Osteocyte (in vitro differentiated cells): ENCODE measurements around the gene NSDHL. TPM values are rescaled to one million over a fixed set of nuclear protein-coding genes. Genes with fewer than 3 reads are reported as not detected.

Experiments
- DNase-seq: peaks from one replicate; pipeline ENCODE4 v3.0.0; 2021; ENCODE audit warnings: mixed read lengths; ENCODE audit not compliant: unreplicated experiment; ENCODE audit errors: extremely low spot score
- H3K27ac Mint-ChIP-seq: one replicate; pipeline ENCODE4 v1.8.0; 2021; ENCODE audit warnings: mild to moderate bottlenecking, mixed read lengths; ENCODE audit not compliant: unreplicated experiment
- H3K27me3 Mint-ChIP-seq: one replicate; pipeline ENCODE4 v1.8.0; 2021; ENCODE audit warnings: mixed read lengths; ENCODE audit not compliant: unreplicated experiment
- H3K36me3 Mint-ChIP-seq: one replicate; pipeline ENCODE4 v1.8.0; 2021; ENCODE audit warnings: mixed read lengths; ENCODE audit not compliant: unreplicated experiment
- H3K4me1 Mint-ChIP-seq: one replicate; pipeline ENCODE4 v1.8.0; 2021; ENCODE audit warnings: mixed read lengths; ENCODE audit not compliant: unreplicated experiment
- H3K4me3 Mint-ChIP-seq: one replicate; pipeline ENCODE4 v1.8.0; 2021; ENCODE audit warnings: mild to moderate bottlenecking, moderate library complexity, mixed read lengths; ENCODE audit not compliant: unreplicated experiment
- H3K9me3 Mint-ChIP-seq: one replicate; pipeline ENCODE4 v1.8.0; 2021; ENCODE audit warnings: mixed read lengths; ENCODE audit not compliant: unreplicated experiment
- total RNA-seq: library from RNA; stranded (reverse); gene quantifications from 2 replicates; pipeline ENCODE4 v1.2.1, GENCODE V29; 2021
- TF ChIP-seq, protein P1 (sequence below): fragments of 200-600 bp; sonication (generic); IDR thresholded peaks from 2 replicates; pipeline ENCODE4 v1.5.0; 2021; ENCODE audit warnings: antibody characterized with exemption, mild to moderate bottlenecking, moderate library complexity

NSDHL gene
- total RNA-seq, 1 donor from 2014 or later, result 14.1 TPM

- Mint-ChIP-seq H3K9me3 (peaks cover 9% of the 10 kb centered on the region), H3K27me3 (no peaks in the 10 kb centered on the region), H3K27ac (no peak overlapping the region), H3K4me3 (no peak overlapping the region), H3K36me3 (peaks cover 5% of the 10 kb centered on the region), H3K4me1 (no peaks in the 10 kb centered on the region)
- TF ChIP-seq, protein P1, sequence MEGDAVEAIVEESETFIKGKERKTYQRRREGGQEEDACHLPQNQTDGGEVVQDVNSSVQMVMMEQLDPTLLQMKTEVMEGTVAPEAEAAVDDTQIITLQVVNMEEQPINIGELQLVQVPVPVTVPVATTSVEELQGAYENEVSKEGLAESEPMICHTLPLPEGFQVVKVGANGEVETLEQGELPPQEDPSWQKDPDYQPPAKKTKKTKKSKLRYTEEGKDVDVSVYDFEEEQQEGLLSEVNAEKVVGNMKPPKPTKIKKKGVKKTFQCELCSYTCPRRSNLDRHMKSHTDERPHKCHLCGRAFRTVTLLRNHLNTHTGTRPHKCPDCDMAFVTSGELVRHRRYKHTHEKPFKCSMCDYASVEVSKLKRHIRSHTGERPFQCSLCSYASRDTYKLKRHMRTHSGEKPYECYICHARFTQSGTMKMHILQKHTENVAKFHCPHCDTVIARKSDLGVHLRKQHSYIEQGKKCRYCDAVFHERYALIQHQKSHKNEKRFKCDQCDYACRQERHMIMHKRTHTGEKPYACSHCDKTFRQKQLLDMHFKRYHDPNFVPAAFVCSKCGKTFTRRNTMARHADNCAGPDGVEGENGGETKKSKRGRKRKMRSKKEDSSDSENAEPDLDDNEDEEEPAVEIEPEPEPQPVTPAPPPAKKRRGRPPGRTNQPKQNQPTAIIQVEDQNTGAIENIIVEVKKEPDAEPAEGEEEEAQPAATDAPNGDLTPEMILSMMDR, result no peak
- DNase-seq, result no peak
Observed at GRCh38 chrX:152844256-152844655, 13.4 kb downstream of the NSDHL start.

- Mint-ChIP-seq H3K36me3 (peaks cover 3% of the 10 kb centered on the region), H3K27ac (no peak overlapping the region), H3K4me1 (no peaks in the 10 kb centered on the region), H3K27me3 (no peaks in the 10 kb centered on the region), H3K4me3 (no peak overlapping the region), H3K9me3 (peaks cover 3% of the 10 kb centered on the region)
- TF ChIP-seq, protein P1, result no peak
- DNase-seq, result no peak
Observed at GRCh38 chrX:152845618-152846240, 14.9 kb downstream of the NSDHL start.

GRCh38 chrX:152847281-152847680 lies 16.4 kb downstream of the NSDHL start:
- no peak overlapping the region for H3K27ac Mint-ChIP-seq
- peaks cover 13% of the 10 kb centered on the region for H3K36me3 Mint-ChIP-seq
- TF ChIP-seq, protein P1, result no peak
- H3K4me1 Mint-ChIP-seq, result no peaks in the 10 kb centered on the region
- H3K9me3 Mint-ChIP-seq, result peaks cover 3% of the 10 kb centered on the region
- no peak overlapping the region for H3K4me3 Mint-ChIP-seq
- H3K27me3 Mint-ChIP-seq, result no peaks in the 10 kb centered on the region
- no peak for DNase-seq

GRCh38 chrX:152850465-152850864 lies 19.6 kb downstream of the NSDHL start:
- no peak for DNase-seq
- Mint-ChIP-seq H3K27me3 (no peaks in the 10 kb centered on the region), H3K4me3 (no peak overlapping the region), H3K9me3 (peaks cover 5% of the 10 kb centered on the region), H3K36me3 (peaks cover 17% of the 10 kb centered on the region), H3K4me1 (no peaks in the 10 kb centered on the region), H3K27ac (no peak overlapping the region)
- TF ChIP-seq, protein P1, result no peak

DNA sequence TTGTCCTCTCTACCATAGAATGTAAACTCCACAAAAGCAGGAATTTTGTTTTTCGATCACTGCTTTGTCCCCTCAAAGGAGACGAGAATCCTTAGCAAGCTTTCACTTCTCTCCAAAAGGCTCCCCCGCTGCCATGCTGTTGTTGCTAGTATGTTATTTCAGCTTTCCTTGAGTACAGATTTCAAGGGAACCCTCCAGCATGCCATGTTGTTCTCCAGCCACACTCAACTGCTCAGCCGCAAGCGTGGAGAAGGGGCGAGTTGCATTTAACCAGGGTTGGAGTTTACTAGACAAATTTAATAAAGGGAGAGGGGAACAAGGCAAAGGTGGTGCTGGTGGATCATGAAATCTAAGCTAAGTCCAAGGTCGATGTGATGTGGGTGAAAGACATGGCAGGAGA lies 23.1 kb downstream of the NSDHL start:
- no peak overlapping the region for H3K4me3 Mint-ChIP-seq
- no peak overlapping the region for H3K27ac Mint-ChIP-seq

More for the DNA sequence above, 23.1 kb downstream of the NSDHL start:
- DNase-seq, result no peak
- Mint-ChIP-seq H3K4me1 (no peaks in the 10 kb centered on the region), H3K27me3 (no peaks in the 10 kb centered on the region), H3K36me3 (peaks cover 17% of the 10 kb centered on the region), H3K9me3 (peaks cover 6% of the 10 kb centered on the region)
- TF ChIP-seq, protein P1, result no peak
